Hematopoietic multipotent progenitor cell treated with erythropoietin and hydrocortisone succinate and interleukin-3 and kit ligand, for 17 days (in vitro differentiated cells): ENCODE measurements around the gene EXOC4.

Experiments
- DNase-seq: peaks from one replicate; pipeline ENCODE4 v3.0.0-alpha.2; 2015; ENCODE audit warnings: low spot score

Gene EXOC4

GRCh38 chr7:133428876-133429275, 176.0 kb downstream of the EXOC4 start:
- no peak for DNase-seq

GRCh38 chr7:133429371-133429770, 176.5 kb downstream of the EXOC4 start:
- no peak for DNase-seq

- no peak for DNase-seq
These were observed 178.4 kb downstream of the EXOC4 start for GRCh38 chr7:133431134-133431724.

GRCh38 chr7:133433165-133433812, 180.4 kb downstream of the EXOC4 start:
- DNase-seq = no peak

- no peak for DNase-seq
These were observed 181.5 kb downstream of the EXOC4 start for GRCh38 chr7:133434246-133434865.

- no peak for DNase-seq
These were observed 183.1 kb downstream of the EXOC4 start for GRCh38 chr7:133436014-133436428.

GRCh38 chr7:133437544-133437943, 184.7 kb downstream of the EXOC4 start:
- DNase-seq = no peak

- DNase-seq = no peak
These were observed 189.9 kb downstream of the EXOC4 start for GRCh38 chr7:133442818-133443217.

GRCh38 chr7:133445617-133446016, 192.7 kb downstream of the EXOC4 start:
- no peak for DNase-seq

GRCh38 chr7:133448012-133448411, 195.1 kb downstream of the EXOC4 start:
- DNase-seq = no peak

- no peak for DNase-seq
These were observed 199.7 kb downstream of the EXOC4 start for GRCh38 chr7:133452577-133452976.

- DNase-seq = no peak
These were observed 205.8 kb downstream of the EXOC4 start for GRCh38 chr7:133458688-133459087.

- DNase-seq = no peak
These were observed 208.5 kb downstream of the EXOC4 start for GRCh38 chr7:133461421-133461820.

- DNase-seq = no peak
These were observed 222.8 kb downstream of the EXOC4 start for GRCh38 chr7:133475655-133476054.

GRCh38 chr7:133477791-133478190, 224.9 kb downstream of the EXOC4 start:
- DNase-seq = no peak

- DNase-seq = no peak
These were observed 225.8 kb downstream of the EXOC4 start for GRCh38 chr7:133478591-133479135.

GRCh38 chr7:133479456-133480065, 226.7 kb downstream of the EXOC4 start:
- no peak for DNase-seq

GRCh38 chr7:133480868-133481267, 228.0 kb downstream of the EXOC4 start:
- no peak for DNase-seq

GRCh38 chr7:133481676-133482075, 228.8 kb downstream of the EXOC4 start:
- no peak for DNase-seq

- no peak for DNase-seq
These were observed 229.7 kb downstream of the EXOC4 start for GRCh38 chr7:133482599-133482998.

GRCh38 chr7:133484086-133484485, 231.2 kb downstream of the EXOC4 start:
- DNase-seq = no peak

- no peak for DNase-seq
These were observed 237.0 kb downstream of the EXOC4 start for GRCh38 chr7:133489906-133490305.

- DNase-seq = no peak
These were observed 238.4 kb downstream of the EXOC4 start for GRCh38 chr7:133491201-133491691.
